ENCODE results near the gene GSX2. TPM values are rescaled to one million over a fixed set of nuclear protein-coding genes. Genes with fewer than 3 reads are reported as not detected.
A peak's percentile ranks its signal among the peaks of the same experiment; 100 is the strongest.

GSX2 gene
- total and polyA plus RNA-seq, 2 of the 13 experiments (the other 11 are each of a cell fraction or from before 2014, with no cell fraction given): not detected

DNA sequence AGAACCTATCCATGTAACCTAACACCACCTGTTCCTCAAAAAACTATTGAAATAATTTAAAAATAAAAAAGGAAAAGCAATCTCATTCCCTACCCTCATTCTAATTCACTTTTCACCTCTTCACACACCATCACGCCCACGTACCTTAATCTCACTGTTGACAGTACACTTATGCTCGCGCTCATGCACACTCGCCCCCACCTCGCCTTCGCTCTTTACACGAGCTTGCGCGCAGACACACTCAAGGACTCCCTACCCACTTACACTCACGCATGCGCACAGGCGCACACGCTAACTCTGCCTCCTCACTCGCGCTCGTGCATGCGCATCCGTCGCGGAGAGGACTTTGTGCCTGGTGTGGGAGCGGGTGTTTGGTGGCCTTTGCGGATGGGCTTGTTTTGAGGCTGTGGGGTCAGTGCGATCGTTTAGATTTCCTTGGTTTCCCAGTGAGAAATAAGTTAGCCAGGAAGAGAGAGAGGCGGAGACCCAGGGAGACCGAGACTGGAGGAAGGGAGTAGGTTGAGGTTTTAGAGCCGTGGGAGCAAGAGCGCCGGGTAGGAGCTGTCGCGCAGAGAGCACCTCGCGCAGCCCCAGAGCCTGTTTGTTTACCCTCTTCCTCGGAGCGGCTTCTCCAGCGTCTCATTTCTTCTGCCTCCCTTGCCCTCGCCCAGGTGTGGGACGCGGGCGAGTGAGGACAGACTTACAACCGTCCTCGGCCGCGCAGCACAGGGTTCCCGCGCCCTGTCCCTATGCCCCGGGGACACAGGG, 8.1 kb upstream of the GSX2 start (continued):
- TF ChIP-seq, protein P1, sequence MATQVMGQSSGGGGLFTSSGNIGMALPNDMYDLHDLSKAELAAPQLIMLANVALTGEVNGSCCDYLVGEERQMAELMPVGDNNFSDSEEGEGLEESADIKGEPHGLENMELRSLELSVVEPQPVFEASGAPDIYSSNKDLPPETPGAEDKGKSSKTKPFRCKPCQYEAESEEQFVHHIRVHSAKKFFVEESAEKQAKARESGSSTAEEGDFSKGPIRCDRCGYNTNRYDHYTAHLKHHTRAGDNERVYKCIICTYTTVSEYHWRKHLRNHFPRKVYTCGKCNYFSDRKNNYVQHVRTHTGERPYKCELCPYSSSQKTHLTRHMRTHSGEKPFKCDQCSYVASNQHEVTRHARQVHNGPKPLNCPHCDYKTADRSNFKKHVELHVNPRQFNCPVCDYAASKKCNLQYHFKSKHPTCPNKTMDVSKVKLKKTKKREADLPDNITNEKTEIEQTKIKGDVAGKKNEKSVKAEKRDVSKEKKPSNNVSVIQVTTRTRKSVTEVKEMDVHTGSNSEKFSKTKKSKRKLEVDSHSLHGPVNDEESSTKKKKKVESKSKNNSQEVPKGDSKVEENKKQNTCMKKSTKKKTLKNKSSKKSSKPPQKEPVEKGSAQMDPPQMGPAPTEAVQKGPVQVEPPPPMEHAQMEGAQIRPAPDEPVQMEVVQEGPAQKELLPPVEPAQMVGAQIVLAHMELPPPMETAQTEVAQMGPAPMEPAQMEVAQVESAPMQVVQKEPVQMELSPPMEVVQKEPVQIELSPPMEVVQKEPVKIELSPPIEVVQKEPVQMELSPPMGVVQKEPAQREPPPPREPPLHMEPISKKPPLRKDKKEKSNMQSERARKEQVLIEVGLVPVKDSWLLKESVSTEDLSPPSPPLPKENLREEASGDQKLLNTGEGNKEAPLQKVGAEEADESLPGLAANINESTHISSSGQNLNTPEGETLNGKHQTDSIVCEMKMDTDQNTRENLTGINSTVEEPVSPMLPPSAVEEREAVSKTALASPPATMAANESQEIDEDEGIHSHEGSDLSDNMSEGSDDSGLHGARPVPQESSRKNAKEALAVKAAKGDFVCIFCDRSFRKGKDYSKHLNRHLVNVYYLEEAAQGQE (IDR thresholded peaks at IDR 0.05; ENCODE audit: borderline replicate concordance in 1 of 2, low read depth in 1 of 2, low read length in 2 of 2): peak in 1 of 2 experiments; percentile 27; a peak in 1 of 4 replicates
- TF ChIP-seq MBNL3 (CRISPR knock-in tag; conservative IDR thresholded peaks at IDR 0.05) (no peak), GLMP (CRISPR knock-in tag; IDR thresholded peaks at IDR 0.05; ENCODE audit: borderline replicate concordance) (no peak), ATF4 (CRISPR knock-in tag; IDR thresholded peaks at IDR 0.05) (peak in 1 of 2 experiments; percentile 32; a peak in 1 of 4 replicates), NCOR1 (IDR thresholded peaks at IDR 0.05; ENCODE audit: borderline replicate concordance, low read length) (no peak), ZNF788 (CRISPR knock-in tag; IDR thresholded peaks at IDR 0.05; ENCODE audit: borderline replicate concordance) (no peak; the same call in 1 of the 2 replicates), ZNF17 (CRISPR knock-in tag; IDR thresholded peaks at IDR 0.05) (no peak), TAF1 (CRISPR knock-in tag; IDR thresholded peaks at IDR 0.05) (peak; percentile 36; the same call in 1 of the 2 replicates), SP2 (CRISPR knock-in tag; IDR thresholded peaks at IDR 0.05) (no peak), PPARG (CRISPR knock-in tag; conservative IDR thresholded peaks at IDR 0.05) (no peak), GMEB2 (CRISPR knock-in tag; IDR thresholded peaks at IDR 0.05; ENCODE audit: low read depth) (no peak), MTF1 (CRISPR knock-in tag; IDR thresholded peaks at IDR 0.05) (no peak), ZNF513 (CRISPR knock-in tag; conservative IDR thresholded peaks at IDR 0.05) (no peak), SALL1 (CRISPR knock-in tag; IDR thresholded peaks at IDR 0.05) (peak; percentile 75), ZNF776 (CRISPR knock-in tag; IDR thresholded peaks at IDR 0.05) (0 out of 2 replicates have a peak, but pooled peaks have one; percentile 65), ZNF768 (CRISPR knock-in tag; IDR thresholded peaks at IDR 0.05) (peak; percentile 39; the same call in 1 of the 2 replicates), FOXC1 (CRISPR knock-in tag; IDR thresholded peaks at IDR 0.05; ENCODE audit: borderline replicate concordance) (no peak), ZNF552 (CRISPR knock-in tag; IDR thresholded peaks at IDR 0.05; ENCODE audit: borderline replicate concordance) (no peak), POGZ (CRISPR knock-in tag; IDR thresholded peaks at IDR 0.05) (peak; percentile 21; the same call in 1 of the 2 replicates), BRCA1 (CRISPR knock-in tag; IDR thresholded peaks at IDR 0.05) (no peak)

Data from HepG2 (cell line).